NT2/D1 (cell line): Measurements from ENCODE around the gene BEGAIN.

Source experiments
- SUZ12 ChIP-seq: IDR thresholded peaks from 2 replicates; pipeline ENCODE4 v1.6.1; 2011; ENCODE audit not compliant: insufficient read length, insufficient read depth; ENCODE audit errors: extremely low read depth
- YY1 ChIP-seq: IDR thresholded peaks from 2 replicates; pipeline ENCODE4 v1.6.1; 2011; ENCODE audit not compliant: insufficient read length, insufficient read depth
- ZNF274 ChIP-seq: IDR thresholded peaks from 2 replicates; pipeline ENCODE4 v1.6.1; 2011; ENCODE audit warnings: mild to moderate bottlenecking, low read depth, low read length

DNA sequence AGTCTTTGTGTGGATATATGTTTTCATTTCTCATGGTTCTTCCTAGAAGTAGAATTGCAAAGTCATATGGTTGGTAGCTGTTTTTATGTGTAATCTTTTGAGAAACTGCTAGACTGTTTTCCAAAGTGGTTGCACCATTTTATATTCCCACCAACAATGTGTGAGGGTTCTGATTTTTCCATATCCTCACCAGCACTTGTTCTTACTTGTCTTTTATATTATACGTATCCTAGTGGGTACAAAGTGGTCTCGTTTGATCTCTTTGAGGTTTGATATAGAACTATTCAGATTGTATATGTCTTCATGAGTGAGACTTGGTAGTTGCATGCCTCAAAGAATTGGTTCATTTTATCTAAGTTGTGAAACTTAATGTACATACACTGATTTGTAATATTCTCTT is 91.3 kb downstream of the BEGAIN start:
- TF ChIP-seq ZNF274 (no peak), SUZ12 (no peak), YY1 (no peak)
